ENCODE data around the gene CHST15.

DNA sequence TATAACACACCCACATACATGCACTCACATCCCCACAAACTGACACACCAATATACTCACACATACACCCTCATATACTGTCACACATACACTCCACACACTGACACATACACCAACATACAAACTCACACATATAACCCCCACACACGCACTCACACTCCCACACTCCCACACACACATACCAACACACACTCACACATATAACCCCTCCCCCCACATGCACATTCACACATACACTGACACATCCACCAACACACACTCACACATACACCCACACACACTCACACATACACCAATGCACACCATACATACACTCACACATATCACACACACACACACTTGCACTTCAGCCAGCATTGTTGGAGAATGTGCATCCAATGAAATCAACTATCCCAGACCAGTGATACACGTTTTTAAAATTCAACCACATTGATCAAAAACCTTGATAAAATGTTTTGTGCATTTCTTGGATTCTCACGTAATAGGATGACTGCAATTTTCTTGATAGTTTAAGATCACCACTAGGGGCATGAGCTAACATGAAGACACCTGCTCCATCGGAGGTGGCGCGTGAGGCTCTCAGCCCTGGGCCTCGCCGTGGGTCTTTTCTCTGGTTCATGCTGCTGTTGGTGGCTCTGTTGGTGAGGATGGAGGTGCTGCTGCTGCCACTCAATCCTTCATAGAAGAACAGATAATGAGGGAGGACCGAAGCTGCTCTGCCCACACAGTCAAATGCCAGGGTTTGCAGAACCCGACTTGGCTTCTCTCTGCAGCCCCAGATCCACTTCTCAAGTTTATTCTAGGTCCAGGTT is 32.1 kb upstream of the CHST15 start:
- TF ChIP-seq, protein P1, sequence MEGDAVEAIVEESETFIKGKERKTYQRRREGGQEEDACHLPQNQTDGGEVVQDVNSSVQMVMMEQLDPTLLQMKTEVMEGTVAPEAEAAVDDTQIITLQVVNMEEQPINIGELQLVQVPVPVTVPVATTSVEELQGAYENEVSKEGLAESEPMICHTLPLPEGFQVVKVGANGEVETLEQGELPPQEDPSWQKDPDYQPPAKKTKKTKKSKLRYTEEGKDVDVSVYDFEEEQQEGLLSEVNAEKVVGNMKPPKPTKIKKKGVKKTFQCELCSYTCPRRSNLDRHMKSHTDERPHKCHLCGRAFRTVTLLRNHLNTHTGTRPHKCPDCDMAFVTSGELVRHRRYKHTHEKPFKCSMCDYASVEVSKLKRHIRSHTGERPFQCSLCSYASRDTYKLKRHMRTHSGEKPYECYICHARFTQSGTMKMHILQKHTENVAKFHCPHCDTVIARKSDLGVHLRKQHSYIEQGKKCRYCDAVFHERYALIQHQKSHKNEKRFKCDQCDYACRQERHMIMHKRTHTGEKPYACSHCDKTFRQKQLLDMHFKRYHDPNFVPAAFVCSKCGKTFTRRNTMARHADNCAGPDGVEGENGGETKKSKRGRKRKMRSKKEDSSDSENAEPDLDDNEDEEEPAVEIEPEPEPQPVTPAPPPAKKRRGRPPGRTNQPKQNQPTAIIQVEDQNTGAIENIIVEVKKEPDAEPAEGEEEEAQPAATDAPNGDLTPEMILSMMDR (IDR thresholded peaks at IDR 0.05): peak in 3 of 6 experiments; percentile 30 to 31 (median 31)
- TF ChIP-seq POLR2AphosphoS5 (IDR thresholded peaks at IDR 0.05) (no peak), POLR2A (IDR thresholded peaks at IDR 0.05) (no peak)
